Stimulated activated CD4-positive, alpha-beta T cell treated with anti-CD3 and anti-CD28 coated beads, Interleukin-1b, Interleukin-23, amount 100 ng/mL, for 1 hour (primary cell): ENCODE results near the gene ANKRD2.
"Not testable (repeated sequence)": the region's sequence is repeated elsewhere in the genome, so short reads cannot be mapped to it uniquely, and the experiment has no call there.

Source experiments
- DNase-seq, 2 donors: peaks; one replicate each; pipeline ENCODE4 v3.0.0-alpha.2; 2020; ENCODE audit warnings: low read depth in 2 of 2

The ANKRD2 gene

GRCh38 chr10:97571622-97572021, 957 bp upstream of the ANKRD2 start:
- DNase-seq, result no peak

GRCh38 chr10:97573021-97573420, 442 bp downstream of the ANKRD2 start:
- no peak for DNase-seq

- DNase-seq, result no peak
Measured at GRCh38 chr10:97573672-97574071, 1.1 kb downstream of the ANKRD2 start.

- DNase-seq, result no peak
Measured at GRCh38 chr10:97574374-97575126, 2.0 kb downstream of the ANKRD2 start.

GRCh38 chr10:97575127-97575668, 2.6 kb downstream of the ANKRD2 start:
- no peak for DNase-seq

GRCh38 chr10:97576487-97576886, 3.9 kb downstream of the ANKRD2 start:
- DNase-seq, result not testable (repeated sequence)

- no peak for DNase-seq
Measured at GRCh38 chr10:97577701-97578100, 5.1 kb downstream of the ANKRD2 start.

- no peak for DNase-seq
Measured at GRCh38 chr10:97578171-97578844, 5.7 kb downstream of the ANKRD2 start.

- DNase-seq, result no peak
Measured at GRCh38 chr10:97580421-97581367, 8.1 kb downstream of the ANKRD2 start.

- no peak for DNase-seq
Measured at GRCh38 chr10:97582169-97582568, 9.6 kb downstream of the ANKRD2 start.

- DNase-seq, result no peak
Measured at GRCh38 chr10:97583476-97583875, 10.9 kb downstream of the ANKRD2 start.

- no peak for DNase-seq
Measured at GRCh38 chr10:97584060-97584797, 11.7 kb downstream of the ANKRD2 start, which contains the start of gene HOGA1. Gene HOGA1 (plus strand): TSS chr10:97584389. CDS start chr10:97584704, 315 bp downstream.

- DNase-seq, result no peak
Measured at GRCh38 chr10:97584798-97585438, 12.3 kb downstream of the ANKRD2 start.

GRCh38 chr10:97585439-97585811, 12.8 kb downstream of the ANKRD2 start:
- DNase-seq, result no peak

- no peak for DNase-seq
Measured at GRCh38 chr10:97587183-97587582, 14.6 kb downstream of the ANKRD2 start.

- DNase-seq, result no peak
Measured at GRCh38 chr10:97589479-97589878, 16.9 kb downstream of the ANKRD2 start, which contains the start of gene C10orf62. Gene C10orf62 (plus strand): TSS chr10:97589721. CDS start chr10:97589898, 177 bp downstream.

- no peak for DNase-seq
Measured at GRCh38 chr10:97590082-97590747, 17.6 kb downstream of the ANKRD2 start.

- no peak for DNase-seq
Measured at GRCh38 chr10:97590748-97591495, 18.3 kb downstream of the ANKRD2 start.

GRCh38 chr10:97593421-97593820, 20.8 kb downstream of the ANKRD2 start:
- DNase-seq, result no peak
